ENCODE results near the gene LPP. TPM values are rescaled to one million over a fixed set of nuclear protein-coding genes. Genes with fewer than 3 reads are reported as not detected.

Gene LPP
- total RNA-seq, 1 donor from 2014 or later, result 210 TPM

- no peak for DNase-seq (ENCODE audit: low spot score)
These were observed 621.5 kb downstream of the LPP start for GRCh38 chr3:188775412-188775811.

- no peak for DNase-seq (ENCODE audit: low spot score)
These were observed 622.5 kb downstream of the LPP start for GRCh38 chr3:188776447-188776846.

GRCh38 chr3:188778091-188778852 is 624.3 kb downstream of the LPP start:
- DNase-seq (ENCODE audit: low spot score), result no peak

- no peak for DNase-seq (ENCODE audit: low spot score)
These were observed 625.5 kb downstream of the LPP start for GRCh38 chr3:188779281-188779980.

- DNase-seq (ENCODE audit: low spot score), result no peak
These were observed 626.5 kb downstream of the LPP start for GRCh38 chr3:188780193-188781147.

- DNase-seq (ENCODE audit: low spot score), result no peak
These were observed 628.7 kb downstream of the LPP start for GRCh38 chr3:188782613-188783124.

- no peak for DNase-seq (ENCODE audit: low spot score)
These were observed 632.5 kb downstream of the LPP start for GRCh38 chr3:188786424-188786823.

GRCh38 chr3:188788621-188789081 is 634.7 kb downstream of the LPP start:
- DNase-seq (ENCODE audit: low spot score), result no peak

GRCh38 chr3:188789251-188789650 is 635.3 kb downstream of the LPP start:
- DNase-seq (ENCODE audit: low spot score), result no peak

GRCh38 chr3:188791311-188791710 is 637.4 kb downstream of the LPP start:
- no peak for DNase-seq (ENCODE audit: low spot score)

DNA sequence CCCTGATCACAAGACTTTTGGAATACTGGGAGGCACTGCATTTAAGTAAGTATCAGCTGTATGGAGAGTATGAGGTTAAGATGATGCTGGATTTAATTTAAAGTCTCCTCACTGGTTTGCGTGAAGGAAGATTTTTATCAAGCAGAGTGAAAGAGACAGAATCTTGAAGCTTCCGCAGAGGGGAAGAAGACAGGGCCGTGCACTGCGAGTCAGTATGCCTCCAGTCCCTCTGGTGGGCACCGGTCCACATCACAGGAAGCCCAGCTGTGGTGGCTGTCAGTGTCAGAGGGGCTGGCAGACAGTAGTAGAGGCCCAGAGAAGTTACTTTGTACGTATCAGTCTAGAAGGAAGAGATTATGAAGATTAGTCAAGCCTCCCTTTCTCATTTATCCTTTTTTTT is 638.8 kb downstream of the LPP start:
- DNase-seq (ENCODE audit: low spot score), result no peak

GRCh38 chr3:188796122-188796631 is 642.2 kb downstream of the LPP start:
- no peak for DNase-seq (ENCODE audit: low spot score)

DNA sequence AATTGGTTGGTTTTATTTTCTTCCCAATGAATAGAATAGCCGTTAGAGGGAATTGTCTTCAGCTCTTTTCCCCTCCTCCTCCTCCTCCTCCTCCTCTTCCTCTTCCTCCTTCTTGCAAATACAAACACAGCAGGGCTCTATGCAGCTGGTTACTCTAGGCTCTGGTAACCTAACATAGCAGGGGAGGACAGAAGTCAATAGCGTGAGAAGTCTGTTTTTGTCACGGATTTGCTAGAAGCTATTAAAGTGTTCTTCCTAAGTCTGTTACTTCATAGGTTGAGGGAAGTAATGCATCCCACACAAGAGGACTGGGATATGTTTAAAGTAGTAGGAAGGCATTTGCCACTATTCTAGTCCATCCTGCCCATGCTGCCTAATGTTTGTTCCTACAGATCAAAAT is 643.1 kb downstream of the LPP start:
- no peak for DNase-seq (ENCODE audit: low spot score)

DNA sequence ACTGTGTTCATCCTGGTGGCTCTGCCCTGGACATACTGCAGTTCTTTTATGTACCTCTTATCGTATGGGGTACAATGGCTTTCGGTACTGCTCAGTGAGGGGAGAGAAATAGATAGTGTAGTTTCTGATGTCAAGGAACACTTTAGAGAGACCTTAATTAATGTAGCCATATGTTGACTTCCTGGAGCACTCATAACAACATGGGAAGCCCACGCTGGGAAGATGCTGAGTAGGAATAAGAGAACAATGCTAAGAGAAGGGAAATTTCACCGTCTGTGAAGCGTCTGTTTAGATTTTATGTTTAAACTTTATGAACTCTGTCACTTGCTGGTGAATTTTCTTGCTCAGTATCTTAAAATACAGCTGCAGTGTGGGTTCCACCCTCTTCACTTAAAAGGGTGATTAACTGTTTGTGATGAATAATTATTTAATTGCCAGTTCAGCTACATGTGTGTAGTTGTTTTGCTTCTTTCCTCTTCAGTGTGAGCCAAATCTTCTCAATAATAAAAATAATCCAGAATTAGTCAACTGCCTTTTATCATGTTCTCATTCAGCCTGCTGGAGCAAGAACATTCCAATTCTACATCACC is 644.7 kb downstream of the LPP start:
- no peak for DNase-seq (ENCODE audit: low spot score)

GRCh38 chr3:188801393-188801792 is 647.4 kb downstream of the LPP start:
- DNase-seq (ENCODE audit: low spot score), result no peak

DNA sequence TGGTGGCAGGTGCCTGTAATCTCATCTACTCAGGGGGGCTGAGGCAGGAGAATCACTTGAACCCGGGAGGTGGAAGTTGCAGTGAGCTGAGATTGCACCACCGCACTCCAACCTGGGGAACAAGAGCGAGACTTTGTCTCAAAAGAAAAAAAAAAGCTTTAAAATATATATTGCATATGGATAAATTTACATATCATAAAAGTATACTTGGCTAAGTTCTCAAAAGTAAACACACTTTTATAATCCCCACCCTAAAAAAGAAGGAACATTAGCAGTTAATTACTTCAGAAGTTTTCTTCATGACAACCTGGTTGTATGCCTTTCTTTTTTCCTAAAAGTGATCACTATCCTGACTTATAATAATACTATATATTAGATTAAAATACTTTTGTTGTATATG is 648.7 kb downstream of the LPP start:
- DNase-seq (ENCODE audit: low spot score), result no peak

- DNase-seq (ENCODE audit: low spot score), result no peak
These were observed 653.0 kb downstream of the LPP start for GRCh38 chr3:188807006-188807405.

GRCh38 chr3:188812198-188812597 is 658.2 kb downstream of the LPP start:
- DNase-seq (ENCODE audit: low spot score), result no peak

DNA sequence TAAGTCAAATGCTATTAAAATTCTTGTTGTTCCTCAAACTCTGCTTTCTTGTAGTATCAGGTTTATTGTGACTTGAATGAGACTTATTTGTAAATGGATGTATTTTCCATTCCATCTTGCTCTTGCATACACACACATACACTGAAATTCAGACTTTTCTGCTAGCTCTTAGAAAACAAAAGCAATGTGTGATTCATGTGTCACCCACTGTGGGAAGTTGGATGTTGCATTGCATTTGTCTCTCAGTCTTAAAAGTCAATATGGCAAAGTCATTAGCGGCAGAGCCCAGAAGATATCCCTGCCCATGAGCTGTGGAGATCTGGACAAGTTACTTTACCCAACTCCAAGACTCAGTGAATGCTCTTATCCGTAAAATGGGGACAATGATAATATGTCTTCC is 660.6 kb downstream of the LPP start:
- DNase-seq (ENCODE audit: low spot score), result no peak

- DNase-seq (ENCODE audit: low spot score), result no peak
These were observed 663.4 kb downstream of the LPP start for GRCh38 chr3:188817103-188817934.
